ENCODE measurements around the gene PAPPA2.

PAPPA2 gene

DNA sequence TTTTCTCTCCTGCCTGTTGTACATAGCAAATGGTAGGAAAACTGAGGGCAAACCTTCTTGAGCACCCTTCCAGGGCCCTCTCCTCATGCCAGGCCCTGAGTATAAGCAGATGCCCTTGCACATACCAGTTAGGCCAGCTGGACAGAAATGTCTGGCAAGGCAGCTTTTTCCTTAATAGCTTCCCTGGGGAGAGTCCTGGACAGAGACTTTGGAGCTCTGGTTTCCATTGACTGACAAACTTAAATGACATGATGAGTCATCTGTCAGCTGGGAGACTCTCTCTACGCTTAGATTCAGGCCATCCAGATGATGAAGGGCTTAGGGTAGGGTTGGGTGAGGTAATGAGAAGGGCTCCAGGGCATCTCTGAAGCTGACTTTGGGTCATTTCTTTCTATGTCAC lies 384.1 kb downstream of the PAPPA2 start:
- no peak for DNase-seq (ENCODE audit: low read depth in 2 of 3, low spot score in 1 of 3)

DNA sequence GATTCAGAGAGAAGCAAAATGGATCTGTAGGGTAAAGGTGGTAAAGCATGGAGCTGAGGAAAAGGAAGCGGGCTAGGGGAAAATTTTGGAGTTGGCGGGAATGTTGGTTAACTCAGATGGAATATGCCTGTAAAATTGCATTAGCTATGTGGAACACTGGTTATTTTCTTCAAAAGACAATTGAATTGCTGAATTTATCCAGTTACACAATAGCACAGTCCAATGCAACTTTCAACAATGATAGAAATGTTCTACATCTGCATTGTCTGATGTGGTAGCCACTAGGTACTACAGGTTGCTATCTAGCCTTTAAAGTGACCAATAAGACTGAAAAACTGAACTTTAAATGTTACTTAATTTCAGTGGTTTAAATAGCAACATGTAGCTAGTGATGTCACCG lies 386.3 kb downstream of the PAPPA2 start:
- no peak for DNase-seq (ENCODE audit: low read depth in 2 of 3, low spot score in 1 of 3)

DNA sequence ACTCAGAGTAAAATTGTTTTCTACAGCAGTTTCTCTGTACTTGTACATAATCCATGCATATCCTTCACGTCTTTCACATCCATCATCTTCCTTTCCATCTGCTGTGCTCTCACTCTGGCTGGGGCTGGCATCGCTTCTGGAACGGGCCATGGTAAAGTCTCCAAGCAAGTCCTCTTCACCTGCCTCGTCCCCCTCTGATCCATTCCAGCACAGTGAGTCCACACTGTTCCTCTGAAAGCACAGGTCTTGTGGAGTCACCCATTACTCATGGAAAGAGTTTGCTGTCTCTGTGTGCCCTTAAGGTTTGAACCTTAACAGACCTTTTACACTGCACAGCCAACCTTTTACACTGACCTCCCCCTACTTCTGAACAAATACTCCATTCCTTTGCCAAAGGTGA lies 387.9 kb downstream of the PAPPA2 start:
- no peak for DNase-seq (ENCODE audit: low read depth in 2 of 3, low spot score in 1 of 3)

DNA sequence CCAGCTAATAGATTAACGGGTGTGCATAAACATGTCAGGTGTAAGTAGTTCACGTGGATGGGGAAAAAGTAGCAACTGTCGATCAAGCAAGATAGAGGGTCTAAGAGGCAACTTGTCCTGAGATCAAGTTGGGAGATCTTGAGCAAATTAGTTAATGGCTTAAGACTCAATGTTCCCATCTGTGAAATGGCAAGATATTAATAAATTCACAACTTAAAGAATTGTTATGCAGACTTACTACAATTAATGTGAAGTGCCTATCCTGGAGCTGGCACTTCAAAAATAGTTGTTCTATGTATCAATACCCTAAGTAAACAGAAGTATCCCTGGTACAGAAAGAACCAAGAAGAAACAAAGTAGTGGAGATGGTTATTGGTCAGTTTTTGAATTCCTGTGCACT lies 389.1 kb downstream of the PAPPA2 start:
- DNase-seq (ENCODE audit: low read depth in 2 of 3, low spot score in 1 of 3) = no peak

DNA sequence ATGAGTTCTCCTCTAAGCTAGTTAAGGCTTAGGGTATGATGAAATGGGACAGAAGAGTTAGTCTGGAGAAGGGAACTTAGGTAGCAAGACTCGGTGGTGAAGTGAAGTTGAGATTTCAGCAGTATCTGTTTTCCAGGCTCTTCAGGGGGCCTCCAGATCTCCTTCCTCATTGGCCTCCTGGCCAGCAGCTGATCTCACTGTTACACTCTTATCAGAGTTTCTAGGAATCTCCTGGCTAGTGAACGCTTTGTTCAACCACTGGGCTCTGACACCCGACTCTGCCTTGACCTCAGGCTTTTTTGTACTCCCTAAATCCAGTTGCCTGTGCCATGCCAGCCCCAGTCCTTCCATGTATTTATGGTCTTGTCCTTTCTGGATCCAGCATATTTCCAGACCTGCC lies 390.5 kb downstream of the PAPPA2 start:
- DNase-seq (ENCODE audit: low read depth in 2 of 3, low spot score in 1 of 3) = no peak

DNA sequence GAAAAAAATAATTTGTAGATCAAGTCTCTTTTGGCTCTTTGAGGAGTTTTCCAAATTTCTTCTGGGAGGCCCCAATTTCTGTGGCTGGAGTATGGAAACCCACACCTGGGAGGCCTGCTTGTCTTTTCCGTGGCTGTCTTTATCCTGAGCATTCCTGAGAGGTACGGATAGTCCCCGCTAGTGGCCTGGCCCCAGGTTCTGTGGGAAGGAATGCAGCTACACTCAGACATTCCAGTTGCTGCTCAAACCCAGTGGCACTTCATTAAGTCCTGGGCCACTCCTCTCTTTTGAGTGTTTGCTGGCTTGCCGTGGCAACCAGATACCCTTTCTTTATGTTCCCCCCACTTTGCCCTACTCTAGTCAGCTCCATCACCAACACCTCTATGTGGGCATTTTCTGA lies 391.1 kb downstream of the PAPPA2 start:
- no peak for DNase-seq (ENCODE audit: low read depth in 2 of 3, low spot score in 1 of 3)

DNA sequence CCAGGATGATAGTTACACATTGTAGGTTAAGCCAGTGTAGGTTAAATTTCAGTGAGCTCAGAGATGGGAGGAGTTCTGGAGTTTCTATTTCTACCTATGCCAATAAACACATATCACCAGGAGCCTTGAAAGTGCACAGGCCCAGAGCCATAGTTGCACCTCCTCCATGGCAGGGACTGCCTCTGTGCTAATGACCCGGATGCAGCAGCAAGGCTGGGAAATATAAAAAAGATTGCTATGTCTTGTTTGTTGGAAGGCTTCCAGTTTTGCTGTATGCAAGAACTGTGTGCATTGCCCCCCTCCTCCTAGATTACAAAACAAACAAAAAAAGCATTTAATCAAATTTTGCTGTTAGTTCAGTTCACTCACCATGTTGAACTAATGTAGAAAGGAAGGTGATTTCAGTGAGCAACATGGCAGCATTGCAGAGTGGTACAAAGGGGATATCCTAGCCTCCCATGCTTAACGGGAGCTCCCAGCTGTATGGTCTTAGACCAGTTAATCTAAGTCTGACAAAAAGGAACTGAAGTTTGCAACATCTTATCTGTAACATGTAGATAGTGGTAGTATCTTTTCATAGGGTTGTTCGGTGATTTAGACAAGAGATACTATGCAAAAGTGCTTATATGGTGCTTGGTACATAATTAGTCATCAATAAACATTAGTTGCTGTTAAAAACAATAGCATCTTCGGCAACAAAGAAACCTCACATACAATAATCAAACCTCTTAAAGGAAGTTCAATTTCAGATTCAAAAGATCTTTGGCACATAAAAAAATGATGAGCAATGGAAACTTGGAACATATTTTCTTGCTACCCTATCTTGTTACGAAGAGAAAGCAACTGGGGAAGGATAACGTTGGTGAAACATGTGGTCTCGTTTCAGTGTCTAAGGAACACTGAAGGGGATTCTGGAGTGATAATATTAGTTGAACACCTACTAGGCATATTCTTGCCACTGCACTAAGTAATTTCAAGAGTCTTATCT lies 392.1 kb downstream of the PAPPA2 start:
- DNase-seq (ENCODE audit: low read depth in 2 of 3, low spot score in 1 of 3) = no peak

DNA sequence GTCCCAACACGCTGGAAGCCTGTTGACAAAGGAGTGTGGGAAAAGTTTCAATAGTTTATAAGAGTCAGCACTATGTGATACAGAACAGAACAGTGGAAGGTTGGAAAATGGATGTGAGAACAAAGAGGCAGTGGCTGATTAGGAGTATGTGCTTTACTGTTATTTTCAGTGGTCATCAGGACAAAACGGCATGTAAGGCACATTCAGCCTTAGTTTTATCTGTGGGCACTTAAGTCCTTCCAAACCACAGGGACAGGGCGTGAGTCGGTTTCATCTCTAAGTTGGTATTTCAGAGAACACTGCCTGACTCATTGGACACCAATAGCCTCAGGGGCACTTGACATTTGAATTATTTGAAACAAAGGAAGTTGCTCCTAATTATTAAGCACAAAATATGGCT lies 394.7 kb downstream of the PAPPA2 start:
- no peak for DNase-seq (ENCODE audit: low read depth in 2 of 3, low spot score in 1 of 3)

DNA sequence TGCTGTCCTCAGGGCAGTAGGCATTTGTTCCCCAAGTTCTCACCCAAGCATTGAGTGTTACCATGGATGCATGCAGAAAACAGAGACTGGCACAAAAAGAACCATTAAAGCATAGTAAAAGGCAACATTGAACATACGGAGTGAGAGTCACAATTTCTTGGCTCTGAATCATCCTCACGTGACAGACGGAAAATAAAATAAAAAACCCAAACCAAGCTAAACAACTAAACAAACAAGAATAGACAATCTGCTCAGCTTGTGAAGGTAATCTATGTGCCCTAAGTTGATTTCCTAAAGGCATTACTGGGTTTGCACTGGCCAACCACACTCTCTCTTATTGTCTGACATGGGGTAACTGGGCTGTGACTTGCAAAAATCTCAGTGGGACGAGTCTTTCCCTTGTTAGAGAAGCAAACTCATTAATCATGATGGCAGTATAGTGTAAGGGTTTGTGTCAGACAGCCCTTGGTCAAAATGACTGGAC lies 395.5 kb downstream of the PAPPA2 start:
- DNase-seq (ENCODE audit: low read depth in 2 of 3, low spot score in 1 of 3) = no peak

DNA sequence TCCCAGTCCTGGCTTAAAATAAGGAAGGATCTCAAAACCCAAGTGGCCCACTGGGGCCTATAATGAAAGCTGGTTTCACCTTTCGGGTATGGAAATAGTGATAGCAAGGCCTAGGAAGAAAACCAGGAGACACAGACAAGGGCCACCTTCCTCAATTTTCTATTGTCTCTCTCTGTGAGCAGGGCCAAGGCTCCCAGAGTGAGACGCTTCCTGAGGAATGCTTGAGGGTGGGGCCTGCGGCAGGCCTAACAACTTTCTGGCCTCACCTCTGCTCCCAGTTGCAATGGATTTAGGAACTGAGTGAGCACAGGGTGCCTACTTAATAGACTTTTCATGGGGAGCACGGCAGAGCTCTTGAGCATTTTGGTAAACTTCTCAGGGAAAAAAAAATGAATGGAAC lies 400.6 kb downstream of the PAPPA2 start:
- no peak for DNase-seq (ENCODE audit: low read depth in 2 of 3, low spot score in 1 of 3)

DNA sequence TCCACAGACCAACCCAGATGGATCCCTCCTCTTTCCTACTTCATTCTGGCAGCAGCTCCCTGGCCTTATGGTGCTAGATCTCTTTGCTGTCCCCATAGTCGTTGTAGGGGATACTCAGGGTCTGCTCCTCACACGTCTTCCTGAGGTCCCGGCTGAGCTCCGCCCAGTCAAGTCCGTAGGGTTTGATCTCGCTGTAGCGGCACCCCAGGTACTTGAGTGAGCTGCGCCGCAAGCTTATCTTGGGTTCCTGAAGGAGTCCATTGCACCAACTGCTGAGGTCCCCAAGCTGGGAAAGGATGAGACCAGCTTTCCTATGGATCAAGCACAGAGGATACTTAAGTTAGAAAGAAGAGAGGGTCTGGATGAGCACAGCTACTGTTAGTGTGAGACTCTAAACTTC lies 401.2 kb downstream of the PAPPA2 start:
- no peak for DNase-seq (ENCODE audit: low read depth in 2 of 3, low spot score in 1 of 3)

DNA sequence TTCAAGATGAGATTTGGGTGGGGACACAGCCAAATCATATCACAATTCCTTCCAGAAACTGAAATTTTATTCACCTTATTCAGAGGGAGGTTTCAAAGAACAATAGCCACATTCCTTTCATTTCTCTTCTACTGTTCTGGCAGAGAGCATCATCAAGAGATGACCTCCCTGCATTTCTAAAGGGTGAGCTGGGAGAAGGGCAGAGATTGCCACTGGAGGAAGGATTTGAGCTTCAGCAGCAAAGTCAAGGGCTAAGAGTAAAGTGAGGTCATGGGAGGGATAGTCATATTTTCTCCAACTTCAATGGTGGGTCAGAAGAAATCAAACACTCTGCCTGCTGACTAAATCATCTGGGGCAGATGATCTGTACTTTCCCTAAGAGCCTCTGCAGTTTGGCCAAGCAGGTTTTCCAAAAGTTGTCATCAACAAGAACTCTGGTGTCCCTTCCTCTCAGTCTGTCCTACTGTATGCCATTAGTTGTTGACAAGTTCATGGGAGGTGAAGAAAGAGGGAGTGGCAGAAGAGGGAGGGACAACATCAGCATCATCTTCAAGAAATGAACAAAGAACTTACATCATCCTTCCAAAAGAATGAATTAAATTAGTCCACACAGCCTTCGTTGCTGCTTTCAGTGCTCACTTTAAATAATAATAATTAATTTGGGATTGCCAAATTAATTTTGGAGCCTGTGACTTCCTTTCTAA lies 403.2 kb downstream of the PAPPA2 start:
- no peak for DNase-seq (ENCODE audit: low read depth in 2 of 3, low spot score in 1 of 3)

DNA sequence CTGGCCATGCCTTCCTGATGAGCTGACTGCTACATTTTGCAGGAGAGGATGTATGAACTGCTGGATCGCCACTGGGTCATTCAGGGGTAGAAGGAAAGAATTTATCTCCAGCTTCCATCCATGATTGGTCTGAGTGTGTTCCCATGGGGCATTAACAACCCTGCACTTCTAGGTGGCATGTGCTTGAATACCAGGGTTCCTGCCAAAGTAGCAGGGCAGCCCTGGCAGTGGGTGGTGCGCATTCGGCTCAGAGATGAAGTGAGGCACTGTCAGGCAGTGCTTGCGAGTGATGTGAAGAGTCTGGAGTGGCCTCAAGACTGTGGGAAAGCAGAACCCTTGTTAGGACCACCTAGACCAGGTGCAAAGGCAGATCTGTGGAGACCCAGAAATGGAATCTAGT lies 406.6 kb downstream of the PAPPA2 start:
- no peak for DNase-seq (ENCODE audit: low read depth in 2 of 3, low spot score in 1 of 3)

DNA sequence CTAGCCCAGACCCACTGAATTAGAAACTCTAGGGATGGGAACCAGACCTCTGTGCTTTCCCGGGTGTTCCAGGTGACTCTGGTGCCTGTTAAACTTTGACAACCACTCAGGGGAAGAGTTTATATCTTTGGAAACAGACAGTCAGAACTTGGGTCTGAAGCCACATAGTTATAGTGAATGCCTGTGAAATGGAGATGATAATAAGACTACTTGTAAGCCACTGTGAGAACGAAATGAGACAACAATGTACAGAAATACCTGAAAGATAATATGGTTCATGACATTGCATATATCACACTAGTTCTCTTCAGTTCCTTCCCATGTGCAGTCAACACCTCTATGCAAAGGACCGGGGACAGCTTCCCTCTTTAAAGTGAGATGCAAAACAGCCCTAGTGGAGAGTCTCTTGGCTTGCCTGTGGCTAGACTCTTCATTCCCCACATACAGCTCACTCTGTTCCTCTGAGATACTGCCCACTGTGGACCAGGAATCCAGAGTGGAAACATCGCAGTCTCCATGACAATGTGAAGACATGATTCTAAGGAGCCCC lies 414.1 kb downstream of the PAPPA2 start:
- DNase-seq (ENCODE audit: low read depth in 2 of 3, low spot score in 1 of 3) = no peak

DNA sequence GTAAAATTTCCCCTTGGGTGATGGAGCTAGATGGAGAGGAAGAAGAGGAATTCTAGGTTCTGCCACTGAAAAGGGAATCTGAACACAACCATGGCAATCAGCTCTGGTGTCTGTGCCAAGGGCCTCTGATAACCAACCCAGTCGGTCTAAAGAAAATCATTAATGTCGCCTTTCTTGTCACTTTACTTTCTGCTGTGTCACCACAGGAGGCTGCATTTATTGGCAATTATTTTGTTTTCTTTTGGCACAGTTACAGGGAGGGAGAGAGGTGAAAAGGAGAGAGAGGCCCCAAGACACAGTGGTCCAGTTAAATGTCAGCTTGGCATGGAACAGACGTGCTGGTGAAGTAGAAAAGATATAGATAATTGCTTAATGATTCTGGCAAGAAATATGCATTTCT lies 414.6 kb downstream of the PAPPA2 start:
- no peak for DNase-seq (ENCODE audit: low read depth in 2 of 3, low spot score in 1 of 3)

DNA sequence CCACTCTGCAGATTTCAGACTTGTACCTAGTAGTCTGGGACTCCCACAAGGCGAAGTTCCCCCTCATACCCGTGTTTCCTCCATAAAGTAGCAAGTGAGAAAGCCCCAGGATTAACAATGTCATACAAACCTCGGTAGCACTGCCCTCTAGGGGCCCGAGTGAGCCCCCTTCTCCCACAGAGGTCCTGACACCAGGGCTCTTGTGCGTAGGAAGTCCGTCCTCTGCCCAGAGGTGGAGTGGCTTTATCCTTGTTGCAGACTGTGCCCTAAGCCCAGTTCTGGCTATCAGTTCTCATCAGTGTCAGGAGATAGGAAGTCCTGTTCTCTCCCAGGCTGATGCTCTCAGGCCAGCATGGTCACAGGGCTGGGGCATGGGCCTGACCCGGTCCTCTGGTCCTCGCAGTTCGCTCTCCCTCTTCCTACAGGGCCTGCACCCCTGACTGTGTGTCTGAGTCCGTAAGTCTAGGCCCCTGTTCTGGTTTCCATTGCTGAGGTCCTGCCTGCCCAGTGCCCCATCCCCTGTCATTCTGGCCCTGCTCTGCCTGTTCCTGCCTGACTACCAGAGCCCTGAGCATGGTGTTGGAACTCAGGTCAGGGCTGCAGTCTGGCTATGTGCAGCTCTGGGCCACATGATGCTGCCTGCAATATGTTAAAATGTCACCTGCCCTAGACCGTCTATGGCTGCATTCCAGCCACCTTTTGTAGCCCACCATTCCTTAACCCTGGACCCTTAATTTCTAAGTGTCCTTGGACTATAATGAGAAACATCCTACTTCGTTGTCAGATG lies 416.0 kb downstream of the PAPPA2 start:
- DNase-seq (ENCODE audit: low read depth in 2 of 3, low spot score in 1 of 3) = no peak

DNA sequence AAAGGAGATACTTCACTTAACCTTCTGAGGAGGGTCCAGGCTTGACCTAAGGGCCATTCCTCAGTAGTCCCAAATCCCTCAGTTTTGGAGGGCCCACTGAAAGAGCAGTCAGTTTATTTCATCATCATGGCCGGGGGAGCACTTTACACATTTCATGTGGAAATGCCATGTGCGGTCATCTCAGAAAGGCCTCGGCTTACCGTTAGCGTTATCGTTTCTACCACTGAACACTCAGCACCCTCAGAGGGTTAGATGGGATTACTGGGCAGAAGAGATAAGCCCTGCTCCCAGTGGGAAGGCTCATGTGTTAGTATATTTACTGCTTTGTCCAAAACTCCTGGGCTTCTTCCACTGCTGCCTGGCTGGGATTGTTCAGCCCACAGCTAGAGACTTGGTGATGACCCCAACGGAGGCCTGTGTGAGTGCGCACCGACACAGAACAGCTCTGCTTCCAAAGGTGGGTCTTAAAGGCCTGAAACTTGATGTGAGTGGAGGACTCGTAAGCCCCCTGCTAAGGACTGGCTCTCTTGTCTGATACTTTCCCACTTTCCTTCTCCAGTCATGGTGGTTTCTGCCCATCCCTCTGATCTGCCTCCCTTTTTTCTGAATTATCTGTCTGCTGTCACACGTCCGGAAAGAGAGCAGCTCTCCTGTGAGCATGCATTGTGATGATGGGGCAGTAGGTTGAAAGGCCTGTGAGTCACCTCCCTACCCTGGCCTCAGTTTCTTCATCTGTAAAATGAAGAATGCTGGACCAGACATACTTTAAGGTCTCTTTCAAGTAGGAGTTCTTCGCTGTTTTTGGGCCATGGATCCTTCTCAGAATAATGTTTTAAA lies 417.0 kb downstream of the PAPPA2 start:
- no peak for DNase-seq (ENCODE audit: low read depth in 2 of 3, low spot score in 1 of 3)

DNA sequence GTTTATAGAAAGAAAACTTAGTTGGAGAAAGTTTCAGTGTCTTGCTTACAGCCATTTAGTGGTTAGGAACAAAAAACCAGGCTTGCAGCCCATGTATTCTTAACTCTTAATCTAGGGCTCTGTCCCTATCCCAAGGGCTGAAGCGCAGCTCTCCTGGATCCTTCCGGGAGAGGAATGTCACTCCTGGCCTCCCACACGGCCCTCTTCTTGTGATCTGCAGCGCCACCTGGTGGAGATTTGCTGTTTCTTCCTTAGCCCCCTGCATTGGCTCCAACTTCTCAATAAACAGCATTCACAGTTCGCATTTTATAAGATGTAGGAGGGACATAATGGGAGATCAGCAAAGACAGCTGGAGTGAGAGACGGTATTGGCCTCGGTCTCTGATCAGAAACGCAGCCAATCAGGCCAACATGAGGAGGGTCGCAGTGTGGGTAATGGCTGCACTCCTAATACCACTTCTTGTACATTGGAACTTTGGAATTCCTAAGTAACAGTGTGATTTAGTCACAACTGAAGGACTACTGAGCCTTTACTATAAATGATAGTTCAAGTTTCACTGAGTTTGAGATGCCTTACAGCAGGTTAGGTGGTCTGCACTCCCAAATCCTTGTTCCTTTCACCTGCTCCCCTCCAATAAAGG lies 418.1 kb downstream of the PAPPA2 start:
- peak in 2 of 3 donors; percentile 22 to 32 for DNase-seq (ENCODE audit: low read depth in 2 of 3, low spot score in 1 of 3)

DNA sequence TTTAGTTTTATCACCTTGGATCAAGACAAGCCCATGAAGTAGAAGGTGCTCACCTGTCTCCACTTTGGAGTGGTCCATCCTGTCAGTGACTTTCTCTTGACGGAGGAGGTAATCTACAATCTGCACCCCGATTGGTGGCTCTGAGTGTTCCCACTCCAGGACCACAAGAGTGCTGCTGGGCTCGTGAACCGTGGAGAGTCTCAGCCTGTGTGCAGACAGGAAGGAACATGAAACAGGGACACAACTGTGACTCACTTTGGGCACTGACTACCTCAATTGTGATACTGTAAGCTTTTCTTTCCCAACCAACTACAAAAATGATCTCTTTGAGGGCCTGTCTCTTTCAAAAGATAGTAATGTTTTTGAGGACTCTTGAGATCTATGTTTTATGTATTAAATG lies 421.3 kb downstream of the PAPPA2 start:
- no peak for DNase-seq (ENCODE audit: low read depth in 2 of 3, low spot score in 1 of 3)

DNA sequence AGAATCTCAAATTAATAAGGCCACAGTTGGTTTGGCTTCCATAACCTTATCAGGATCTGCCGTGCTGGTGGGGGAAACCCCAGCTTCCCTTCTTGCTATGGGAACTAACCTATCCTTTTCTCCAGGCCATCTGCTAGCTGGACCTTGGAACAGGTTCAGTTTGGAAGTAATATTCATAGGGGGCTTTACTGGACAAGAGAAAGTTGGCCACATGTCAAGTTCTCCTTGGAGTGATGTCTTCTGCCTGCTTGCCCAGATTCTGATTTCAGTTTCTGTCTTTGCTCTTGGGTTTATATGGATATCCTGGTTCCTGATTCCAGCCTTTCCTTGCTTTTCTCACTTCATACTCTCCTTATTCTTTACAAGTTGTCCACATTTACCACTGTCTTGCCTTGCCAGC lies 421.9 kb downstream of the PAPPA2 start:
- DNase-seq (ENCODE audit: low read depth in 2 of 3, low spot score in 1 of 3) = no peak
